Gastrocnemius medialis (tissue), 4 donors: ENCODE data around the gene SLC45A1. TPM values are rescaled to one million over a fixed set of nuclear protein-coding genes. Genes with fewer than 3 reads are reported as not detected.

ENCODE experiments used
- ATAC-seq, 2 donors: fragments of 150-250 bp; one replicate each; pipeline ENCODE4 v1.9.1; 2016
- DNase-seq, 2 donors: peaks; one replicate each; pipeline ENCODE4 v3.0.0-alpha.2; 2019
- H3K27ac ChIP-seq, 4 donors: fragments of 200-600 bp; sonication (generic); 1 replicate in 1 of 4; 2 replicates in 3 of 4; pipeline ENCODE4 v1.5.1; 2016 to 2018; ENCODE audit warnings: mild to moderate bottlenecking in 2 of 4, moderate library complexity in 1 of 4
- H3K27me3 ChIP-seq, 3 donors: fragments of 200-600 bp; sonication (generic) in 2 of 3; 1 replicate in 1 of 3; 2 replicates in 2 of 3; pipeline versions ENCODE4 v1.5.1 to v1.6.0; 2016 to 2019; ENCODE audit warnings: mild to moderate bottlenecking in 1 of 3, moderate library complexity in 1 of 3
- H3K36me3 ChIP-seq, 2 donors: fragments of 200-600 bp; sonication (generic) in 1 of 2; one replicate each; pipeline ENCODE4 v1.5.1; 2017 to 2018
- H3K4me1 ChIP-seq, 2 donors: fragments of 200-600 bp; sonication (generic) in 1 of 2; one replicate each; pipeline ENCODE4 v1.5.1; 2016 to 2017; ENCODE audit warnings: mild to moderate bottlenecking in 2 of 2
- H3K4me3 ChIP-seq, 4 donors: fragments of 200-600 bp; sonication (generic) in 3 of 4; 1 replicate in 1 of 4; 2 replicates in 3 of 4; pipeline ENCODE4 v1.5.1; 2016 to 2019; ENCODE audit warnings: mild to moderate bottlenecking in 2 of 4
- H3K9me3 ChIP-seq, 3 donors: fragments of 200-600 bp; sonication (generic) in 2 of 3; 1 replicate in 1 of 3; 2 replicates in 2 of 3; pipeline ENCODE4 v1.5.1; 2016 to 2019
- CTCF ChIP-seq, 5 experiments: fragments of 450-650 bp in 3 of 5; fragments of 200-600 bp in 2 of 5; sonication (generic) in 2 of 5; IDR thresholded peaks in 4 of 5; conservative IDR thresholded peaks in 1 of 5; 1 replicate in 4 of 5; 2 replicates in 1 of 5; pipeline ENCODE4 v1.5.1; 2016 to 2019; ENCODE audit warnings: antibody characterized with exemption in 5 of 5, mild to moderate bottlenecking in 3 of 5, moderate library complexity in 3 of 5
- POLR2A ChIP-seq, 2 donors: fragments of 450-650 bp; IDR thresholded peaks; one replicate each; pipeline ENCODE4 v1.6.1; 2017; ENCODE audit warnings: antibody characterized with exemption in 2 of 2, mild to moderate bottlenecking in 2 of 2, moderate library complexity in 2 of 2
- in situ Hi-C, 4 donors: fragments of 200-750 bp; cut with MboI; loops; one replicate each; pipeline versions ENCODE4 v1.15.0 to v1.8.0; 2017; ENCODE audit warnings: low sequenced_read_pairs in 4 of 4
- intact Hi-C: fragments of 100-400 bp; cut with DNase I; formaldehyde crosslinking; loops from one replicate; pipeline ENCODE4 v1.15.1; 2023; ENCODE audit warnings: low total_unique reads
- total RNA-seq, 4 donors: library from RNA; depleted of rRNA; stranded (reverse); fragments of >200 nt; gene quantifications; one replicate each; pipeline versions ENCODE4 v1.1.0 to v1.2.3, GENCODE V29; 2016

The SLC45A1 gene
- total RNA-seq, 4 donors from 2014 or later: 0.56 to 2.9 (median 0.68) TPM

- H3K4me3 ChIP-seq: no peak overlapping the region
- no peaks in the 10 kb centered on the region for H3K9me3 ChIP-seq
- DNase-seq (no peak), ATAC-seq (no peak)
- intact Hi-C loops (no loop called here), in situ Hi-C loops (no loop called here)
- TF ChIP-seq POLR2A (IDR thresholded peaks at IDR 0.05): no peak
- no peak for TF ChIP-seq CTCF (IDR thresholded peaks at IDR 0.05 in 4 of 5, conservative IDR thresholded peaks at IDR 0.05 in 1 of 5)
- no peak overlapping the region for H3K27ac ChIP-seq
- H3K4me1 ChIP-seq: no peaks in the 10 kb centered on the region
- H3K36me3 ChIP-seq: no peaks in the 10 kb centered on the region
- H3K27me3 ChIP-seq: no peaks in the 10 kb centered on the region
Observed at GRCh38 chr1:8332806-8333205, 14.9 kb downstream of the SLC45A1 start.

GRCh38 chr1:8333246-8333987 is 15.5 kb downstream of the SLC45A1 start:
- intact Hi-C loops: no loop called here
- Histone ChIP-seq H3K27ac (no peak overlapping the region), H3K27me3 (no peaks in the 10 kb centered on the region), H3K36me3 (no peaks in the 10 kb centered on the region), H3K4me1 (no peaks in the 10 kb centered on the region), H3K4me3 (no peak overlapping the region), H3K9me3 (no peaks in the 10 kb centered on the region)
- DNase-seq: no peak
- no peak for TF ChIP-seq CTCF (IDR thresholded peaks at IDR 0.05 in 4 of 5, conservative IDR thresholded peaks at IDR 0.05 in 1 of 5)
- ATAC-seq: no peak
- in situ Hi-C loops: no loop called here

- H3K4me1 ChIP-seq: no peaks in the 10 kb centered on the region
- DNase-seq (no peak), ATAC-seq (no peak)
- H3K4me3 ChIP-seq: no peak overlapping the region
- intact Hi-C loops: no loop called here
- H3K27me3 ChIP-seq: no peaks in the 10 kb centered on the region
- H3K27ac ChIP-seq: no peak overlapping the region
- in situ Hi-C loops: no loop called here
- no peaks in the 10 kb centered on the region for H3K36me3 ChIP-seq
- no peak for TF ChIP-seq POLR2A (IDR thresholded peaks at IDR 0.05)
- TF ChIP-seq CTCF (IDR thresholded peaks at IDR 0.05 in 4 of 5, conservative IDR thresholded peaks at IDR 0.05 in 1 of 5): no peak
- H3K9me3 ChIP-seq: no peaks in the 10 kb centered on the region
Observed at GRCh38 chr1:8334106-8334851, 16.4 kb downstream of the SLC45A1 start.

GRCh38 chr1:8335246-8335645 is 17.3 kb downstream of the SLC45A1 start:
- H3K4me3 ChIP-seq: no peak overlapping the region
- no peak overlapping the region for H3K27ac ChIP-seq
- H3K4me1 ChIP-seq: no peaks in the 10 kb centered on the region
- TF ChIP-seq POLR2A (IDR thresholded peaks at IDR 0.05) (no peak), CTCF (IDR thresholded peaks at IDR 0.05 in 4 of 5, conservative IDR thresholded peaks at IDR 0.05 in 1 of 5) (no peak)
- DNase-seq (no peak), ATAC-seq (no peak)
- no peaks in the 10 kb centered on the region for H3K9me3 ChIP-seq
- in situ Hi-C loops: no loop called here
- H3K36me3 ChIP-seq: no peaks in the 10 kb centered on the region
- no peaks in the 10 kb centered on the region for H3K27me3 ChIP-seq
- intact Hi-C loops: no loop called here
